Brain pericyte (primary cell): ENCODE measurements around the gene ADGRE1.

ENCODE experiments used
- DNase-seq: peaks from one replicate; pipeline ENCODE4 v3.0.0-alpha.2; 2012; ENCODE audit warnings: low read depth, low spot score

ADGRE1 gene

DNA sequence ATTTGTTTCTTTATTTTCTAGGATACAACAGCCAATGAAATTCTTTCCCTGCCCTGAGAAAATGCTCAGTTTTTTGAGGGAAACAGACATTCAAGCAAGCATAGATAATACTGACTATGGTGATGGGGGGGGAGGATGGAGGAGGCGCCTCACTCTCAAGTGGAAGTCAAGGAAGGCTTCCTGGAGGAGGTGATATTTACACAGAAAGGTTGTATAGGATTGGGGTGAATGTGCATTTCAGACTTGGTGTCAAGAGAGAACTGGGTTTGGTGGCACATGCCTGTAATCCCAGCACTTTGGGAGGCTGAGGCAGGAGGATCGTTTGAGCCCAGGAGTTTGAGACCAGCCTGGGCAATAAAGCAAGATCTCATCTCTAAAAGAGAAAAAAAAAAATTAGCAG lies 12.2 kb upstream of the ADGRE1 start:
- DNase-seq, result no peak

DNA sequence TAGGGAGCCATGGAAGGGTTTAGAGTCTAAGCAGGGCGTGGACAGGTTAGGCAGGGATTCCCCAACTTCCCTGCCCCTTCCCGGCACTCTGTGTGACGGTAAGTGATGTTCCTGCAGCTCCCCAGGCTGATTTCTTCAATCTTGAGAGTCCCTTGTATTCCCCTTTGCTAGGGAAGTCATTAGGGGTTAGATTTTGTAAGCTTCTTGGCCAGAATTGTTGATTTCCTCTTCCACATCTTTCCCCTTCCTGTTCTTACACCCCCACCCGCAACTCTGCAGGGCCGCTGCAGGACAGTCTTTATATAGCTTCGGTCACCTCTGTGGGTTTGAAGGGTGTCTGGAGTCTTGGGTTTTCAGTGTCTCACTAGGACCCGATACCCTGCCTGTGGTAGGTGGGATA lies 10.6 kb upstream of the ADGRE1 start:
- no peak for DNase-seq

GRCh38 chr19:6877766-6878165 lies 9.6 kb upstream of the ADGRE1 start:
- no peak for DNase-seq

GRCh38 chr19:6886277-6886897 lies 992 bp upstream of the ADGRE1 start:
- no peak for DNase-seq

GRCh38 chr19:6888967-6889366 lies 1.6 kb downstream of the ADGRE1 start:
- no peak for DNase-seq

DNA sequence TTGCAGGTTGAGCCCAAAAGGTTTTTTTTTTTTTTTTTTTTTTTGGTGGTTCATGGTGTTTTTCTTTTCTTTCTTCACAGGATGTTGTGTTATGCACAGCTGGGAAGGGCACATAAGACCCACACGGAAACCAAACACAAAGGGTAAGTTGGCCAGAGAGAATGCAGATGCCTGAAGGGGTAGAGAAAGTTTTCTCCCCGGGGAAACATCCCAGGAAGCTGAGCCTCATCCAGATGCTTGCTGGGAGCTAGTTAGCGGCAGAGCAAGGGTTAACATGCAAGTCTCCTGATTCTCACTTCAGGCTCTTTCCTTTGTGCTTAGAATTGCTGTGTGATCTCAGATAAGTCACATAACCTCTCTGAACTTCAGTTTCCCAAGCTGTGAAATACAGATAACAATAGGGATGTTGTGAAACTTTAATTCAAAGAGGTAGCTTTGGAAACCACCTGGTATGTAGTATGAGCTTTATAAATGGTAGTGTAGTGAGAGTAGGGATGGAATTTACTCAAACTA lies 3.1 kb downstream of the ADGRE1 start:
- DNase-seq, result no peak

DNA sequence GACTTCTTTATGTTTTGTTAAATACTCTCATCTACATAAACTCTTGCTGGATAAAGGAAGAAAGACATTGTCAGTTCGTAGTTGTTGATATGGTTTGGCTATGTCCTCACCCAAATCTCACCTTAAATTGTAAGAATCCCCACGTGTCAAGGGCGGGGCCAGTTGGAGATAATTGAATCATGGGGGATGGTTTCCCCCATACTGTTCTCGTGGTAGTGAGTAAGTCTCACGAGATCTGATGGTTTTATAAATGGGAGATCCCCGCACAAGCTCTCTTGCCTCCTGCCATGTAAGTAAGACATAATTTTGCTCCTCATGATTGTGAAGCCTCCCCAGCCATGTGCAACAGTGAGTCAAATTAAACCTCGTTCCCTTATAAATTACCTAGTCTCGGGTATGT lies 3.6 kb downstream of the ADGRE1 start:
- no peak for DNase-seq

DNA sequence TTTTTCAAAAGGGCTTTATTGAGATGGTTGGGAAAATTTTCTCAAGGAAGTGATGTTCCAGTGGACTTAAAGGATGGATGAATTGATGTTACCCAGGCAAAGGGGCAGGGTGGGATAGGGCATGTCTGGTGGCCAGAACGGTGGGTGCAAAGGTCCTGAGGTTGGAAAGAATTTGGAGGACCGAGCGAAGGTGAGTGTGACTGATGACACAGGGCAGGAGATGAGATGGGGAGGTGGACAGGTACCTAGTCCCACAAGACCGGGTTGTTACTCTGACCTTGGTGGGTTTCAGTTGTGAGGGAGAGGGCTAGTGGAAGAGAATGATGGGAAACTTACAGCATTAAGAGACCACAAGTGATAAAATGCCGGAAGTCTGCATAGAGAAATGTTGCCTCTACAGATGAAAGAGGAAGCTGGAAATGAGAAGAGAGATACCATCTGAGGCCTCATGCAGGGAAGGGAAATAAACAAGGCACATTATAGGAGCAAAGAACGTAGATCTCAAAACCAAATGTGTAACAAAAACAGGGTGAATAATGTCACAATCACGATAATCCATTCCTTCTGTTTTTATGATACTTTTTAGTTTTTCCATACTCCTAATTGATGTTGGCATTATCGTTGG lies 4.5 kb downstream of the ADGRE1 start:
- DNase-seq, result no peak

- no peak for DNase-seq
Measured at GRCh38 chr19:6894313-6894712, 6.9 kb downstream of the ADGRE1 start.

GRCh38 chr19:6903446-6903845 lies 16.1 kb downstream of the ADGRE1 start:
- no peak for DNase-seq

DNA sequence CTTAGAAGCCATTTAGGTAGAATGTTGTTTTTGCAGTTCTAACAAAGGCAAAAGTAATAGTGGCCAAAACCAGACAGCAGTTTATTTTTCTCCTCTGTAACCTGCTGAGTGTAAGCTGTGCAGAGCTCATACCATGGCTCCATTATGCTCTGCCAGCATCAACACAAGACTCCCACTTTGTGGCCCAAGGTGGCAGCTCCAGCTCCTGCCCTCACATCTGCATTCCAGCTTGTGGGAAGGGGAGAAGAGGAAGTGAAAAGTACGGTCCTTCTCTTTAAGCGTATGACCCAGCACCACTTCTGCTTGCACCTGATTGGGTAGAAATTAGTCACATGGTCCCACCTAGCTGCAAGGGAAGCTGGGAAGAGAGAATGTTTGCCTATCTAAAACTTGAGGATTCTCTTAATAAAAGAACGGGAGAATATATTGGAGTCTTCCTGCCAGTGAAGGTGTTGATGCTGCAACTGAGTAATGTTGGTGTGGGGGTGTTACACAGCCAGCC lies 19.2 kb downstream of the ADGRE1 start:
- DNase-seq, result no peak

DNA sequence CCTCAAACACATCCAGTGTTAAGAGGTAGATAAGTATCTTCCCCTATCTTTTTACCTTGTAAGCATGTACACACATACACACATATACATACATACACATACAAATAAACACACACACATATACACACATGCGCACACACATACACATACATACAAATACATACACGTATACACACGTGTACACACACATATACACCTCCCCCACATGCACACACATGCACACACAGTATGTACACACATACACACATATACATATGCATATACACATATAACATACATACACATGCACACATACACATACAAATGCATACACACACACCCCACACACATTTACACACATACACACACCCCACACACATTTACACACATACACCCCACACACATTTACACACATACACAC lies 24.1 kb downstream of the ADGRE1 start:
- DNase-seq, result no peak

DNA sequence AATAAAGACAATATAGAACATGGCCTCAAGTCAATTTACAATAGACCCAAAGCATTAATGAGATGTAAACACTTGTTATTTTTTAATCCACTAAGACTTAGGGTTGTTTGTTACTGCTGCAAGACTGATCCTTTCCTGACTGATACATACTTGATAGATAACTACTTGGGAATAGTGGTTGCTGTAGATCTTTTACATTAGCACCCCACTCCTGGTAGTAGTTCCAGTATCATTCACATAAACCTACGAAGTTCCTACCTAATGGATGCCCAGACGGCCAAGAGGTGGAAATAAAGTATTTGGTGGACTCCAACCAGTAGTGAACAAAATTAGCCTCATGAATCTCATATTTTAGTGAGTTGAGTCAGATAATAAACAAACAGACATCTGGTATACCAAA lies 26.9 kb downstream of the ADGRE1 start:
- no peak for DNase-seq

- no peak for DNase-seq
Measured at GRCh38 chr19:6916952-6917351, 29.6 kb downstream of the ADGRE1 start.

GRCh38 chr19:6925386-6925785 lies 38.0 kb downstream of the ADGRE1 start:
- no peak for DNase-seq

DNA sequence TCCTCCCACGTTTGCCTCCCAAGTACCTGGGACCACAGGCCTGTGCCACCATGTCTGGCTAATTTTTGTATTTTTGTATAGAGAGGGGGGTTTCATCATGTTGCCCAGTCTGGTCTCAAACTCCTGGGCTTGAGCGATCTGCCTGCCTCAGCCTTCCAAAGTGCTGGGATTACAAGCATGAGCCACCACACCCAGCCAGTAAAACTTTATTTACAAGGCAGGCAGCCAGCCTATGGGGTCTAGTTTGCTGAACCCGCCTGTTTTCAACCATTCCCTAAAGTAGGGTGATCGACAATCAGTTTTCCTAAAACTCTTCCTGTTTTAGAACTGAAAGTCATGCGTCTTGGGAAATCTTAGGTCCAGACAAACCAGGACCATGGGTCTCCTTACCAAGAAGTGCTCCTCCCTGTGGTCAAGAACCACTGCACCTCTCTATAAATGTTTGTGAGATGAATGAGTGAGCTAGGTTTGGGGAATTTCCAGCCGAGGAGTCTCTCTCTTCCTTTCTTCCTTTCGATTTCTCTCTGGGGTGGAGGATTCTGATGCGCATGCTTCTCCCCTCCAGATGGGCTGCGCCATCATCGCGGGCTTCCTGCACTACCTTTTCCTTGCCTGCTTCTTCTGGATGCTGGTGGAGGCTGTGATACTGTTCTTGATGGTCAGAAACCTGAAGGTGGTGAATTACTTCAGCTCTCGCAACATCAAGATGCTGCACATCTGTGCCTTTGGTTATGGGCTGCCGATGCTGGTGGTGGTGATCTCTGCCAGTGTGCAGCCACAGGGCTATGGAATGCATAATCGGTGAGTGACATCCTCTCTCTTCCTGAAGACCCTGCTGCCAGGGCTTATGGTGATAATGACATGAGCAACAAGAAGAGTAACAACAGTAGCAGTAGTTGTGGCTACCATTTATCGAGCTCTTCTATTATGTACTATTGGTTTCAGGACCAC lies 38.7 kb downstream of the ADGRE1 start:
- no peak for DNase-seq

- DNase-seq, result no peak
Measured at GRCh38 chr19:6930190-6930589, 42.8 kb downstream of the ADGRE1 start.

- DNase-seq, result no peak
Measured at GRCh38 chr19:6935069-6935468, 47.7 kb downstream of the ADGRE1 start.

- no peak for DNase-seq
Measured at GRCh38 chr19:6935618-6936017, 48.2 kb downstream of the ADGRE1 start.

- DNase-seq, result no peak
Measured at GRCh38 chr19:6945733-6946132, 58.4 kb downstream of the ADGRE1 start.

DNA sequence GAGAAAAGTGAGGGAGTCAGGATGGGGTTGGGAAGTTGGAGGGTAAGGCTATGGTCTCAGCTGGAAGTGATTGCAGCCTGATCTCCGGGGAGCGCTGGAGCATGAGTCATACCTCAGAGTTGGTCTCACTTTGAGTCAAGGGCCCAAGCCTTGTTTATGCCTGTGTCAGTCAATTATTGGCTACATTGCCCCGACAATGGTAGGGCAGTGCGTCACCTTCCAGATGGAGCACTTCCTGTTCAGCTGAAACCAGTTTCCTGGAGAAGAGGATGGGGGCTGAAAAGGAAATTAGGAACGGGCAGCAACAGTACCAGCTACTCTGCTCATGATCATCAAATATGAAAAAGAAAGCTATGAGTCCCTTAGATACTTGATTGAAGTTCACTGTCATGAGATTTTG lies 60.4 kb downstream of the ADGRE1 start:
- DNase-seq, result no peak

DNA sequence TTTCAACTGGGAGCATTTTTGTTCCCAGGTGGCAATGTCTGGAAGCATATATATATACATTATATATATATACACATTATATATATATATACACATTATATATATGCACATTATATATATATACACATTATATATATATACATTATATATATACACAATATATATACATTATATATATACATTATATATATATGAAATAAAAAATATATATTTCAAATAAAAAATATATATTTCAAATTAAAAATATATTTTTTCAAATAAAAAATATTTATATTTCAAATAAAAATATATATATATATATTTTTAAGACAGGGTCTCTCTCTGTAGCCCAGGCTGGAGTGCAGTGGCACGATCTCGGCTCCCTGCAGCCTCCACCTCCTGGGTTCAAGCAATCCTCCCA lies 61.5 kb downstream of the ADGRE1 start:
- no peak for DNase-seq
